HG03439 (cell line): Measurements from ENCODE around the gene CGB3.

Experiments used
- ATAC-seq: cut with Tn5 transposase; IDR thresholded peaks from one replicate; pipeline ENCODE4 v1.9.1; 2021; ENCODE audit warnings: mild to moderate bottlenecking, moderate library complexity; ENCODE audit not compliant: unreplicated experiment

The CGB3 gene

GRCh38 chr19:48989701-48990291 is 34.3 kb downstream of the CGB3 start:
- ATAC-seq, result no peak

DNA sequence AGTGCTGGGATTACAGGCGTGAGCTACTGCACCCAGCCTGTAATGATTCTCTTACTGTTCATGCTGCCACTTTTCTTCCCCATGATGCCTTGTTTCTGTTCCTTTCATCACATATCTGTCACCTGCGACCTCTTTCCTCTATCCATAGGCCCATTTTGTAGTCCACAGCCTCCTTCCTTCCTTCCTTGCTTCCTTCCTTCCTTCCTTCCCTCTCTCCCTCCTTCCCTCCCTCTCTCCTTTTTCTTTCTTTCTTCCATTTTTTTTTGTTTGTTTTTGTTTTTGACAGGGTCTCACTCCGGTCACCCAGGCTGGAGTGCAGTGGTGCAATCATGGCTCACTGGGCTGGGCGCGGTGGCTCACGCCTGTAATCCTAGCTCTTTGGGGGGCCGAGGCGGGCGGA is 35.3 kb downstream of the CGB3 start:
- ATAC-seq, result no peak

- ATAC-seq, result no peak
Measured at GRCh38 chr19:48988286-48988685, 35.8 kb downstream of the CGB3 start.

DNA sequence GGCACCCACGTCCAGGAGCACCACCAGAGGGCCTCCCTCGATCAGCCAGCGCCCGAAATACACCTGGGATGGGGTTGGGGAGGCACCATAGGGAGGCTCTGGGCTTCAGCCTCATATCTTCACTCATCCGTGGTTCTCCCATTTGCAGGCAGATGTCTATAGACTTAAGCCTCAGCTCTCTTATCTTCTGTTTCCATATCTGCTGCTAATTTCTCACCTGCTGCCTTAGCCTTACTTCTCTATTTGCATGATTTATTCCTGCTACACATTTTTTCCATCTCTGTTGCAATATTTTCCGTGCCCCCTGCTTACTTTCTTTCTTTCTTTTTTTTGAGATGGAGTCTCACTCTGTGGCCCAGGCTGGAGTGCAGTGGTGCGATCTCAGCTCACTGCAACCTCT is 36.8 kb downstream of the CGB3 start:
- ATAC-seq, result no peak

DNA sequence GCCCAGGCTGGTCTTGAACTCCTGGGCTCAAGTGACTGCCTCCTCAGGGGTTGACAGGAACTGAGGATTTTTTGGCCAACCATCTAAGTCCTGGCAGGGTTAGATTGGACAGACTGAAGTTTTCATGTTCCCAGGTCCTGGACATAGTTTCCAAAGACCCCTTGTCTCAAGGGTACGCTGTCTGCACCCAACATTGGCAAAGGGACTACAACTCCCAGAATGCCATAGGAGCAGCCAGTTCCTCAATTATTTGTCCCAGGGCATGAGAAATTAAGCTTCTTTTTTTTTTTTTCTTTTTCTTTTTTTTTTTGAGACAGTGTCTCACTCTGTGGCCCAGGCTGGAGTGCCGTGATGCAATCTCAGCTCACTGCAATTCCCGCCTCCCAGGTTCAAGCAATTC is 37.9 kb downstream of the CGB3 start:
- no peak for ATAC-seq

- ATAC-seq, result no peak
Measured at GRCh38 chr19:48985711-48986110, 38.4 kb downstream of the CGB3 start.

- no peak for ATAC-seq
Measured at GRCh38 chr19:48982280-48982679, 41.9 kb downstream of the CGB3 start.

DNA sequence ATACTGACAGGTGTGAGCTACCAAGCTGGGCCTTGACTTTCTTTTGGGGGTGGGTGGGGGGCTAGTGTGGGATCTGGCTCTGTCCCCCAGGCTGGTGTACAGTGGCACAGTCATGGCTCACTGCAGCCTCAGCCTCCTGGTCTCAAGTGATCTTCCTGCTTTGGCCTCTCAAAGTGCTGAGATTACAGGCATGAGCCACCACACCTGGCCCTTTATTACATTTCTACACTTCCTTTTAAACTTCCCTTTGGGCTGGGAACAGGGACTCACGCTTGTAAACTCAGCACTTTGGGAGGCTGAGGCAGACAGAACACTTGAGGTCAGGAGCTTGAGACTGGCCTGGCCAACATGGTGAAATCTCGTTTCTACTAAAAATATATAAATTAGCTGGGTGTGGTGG is 47.1 kb downstream of the CGB3 start:
- ATAC-seq, result no peak

- no peak for ATAC-seq
Measured at GRCh38 chr19:48975947-48976847, 47.9 kb downstream of the CGB3 start.
